Measurements from ENCODE around the gene YPEL5.

Gene YPEL5

DNA sequence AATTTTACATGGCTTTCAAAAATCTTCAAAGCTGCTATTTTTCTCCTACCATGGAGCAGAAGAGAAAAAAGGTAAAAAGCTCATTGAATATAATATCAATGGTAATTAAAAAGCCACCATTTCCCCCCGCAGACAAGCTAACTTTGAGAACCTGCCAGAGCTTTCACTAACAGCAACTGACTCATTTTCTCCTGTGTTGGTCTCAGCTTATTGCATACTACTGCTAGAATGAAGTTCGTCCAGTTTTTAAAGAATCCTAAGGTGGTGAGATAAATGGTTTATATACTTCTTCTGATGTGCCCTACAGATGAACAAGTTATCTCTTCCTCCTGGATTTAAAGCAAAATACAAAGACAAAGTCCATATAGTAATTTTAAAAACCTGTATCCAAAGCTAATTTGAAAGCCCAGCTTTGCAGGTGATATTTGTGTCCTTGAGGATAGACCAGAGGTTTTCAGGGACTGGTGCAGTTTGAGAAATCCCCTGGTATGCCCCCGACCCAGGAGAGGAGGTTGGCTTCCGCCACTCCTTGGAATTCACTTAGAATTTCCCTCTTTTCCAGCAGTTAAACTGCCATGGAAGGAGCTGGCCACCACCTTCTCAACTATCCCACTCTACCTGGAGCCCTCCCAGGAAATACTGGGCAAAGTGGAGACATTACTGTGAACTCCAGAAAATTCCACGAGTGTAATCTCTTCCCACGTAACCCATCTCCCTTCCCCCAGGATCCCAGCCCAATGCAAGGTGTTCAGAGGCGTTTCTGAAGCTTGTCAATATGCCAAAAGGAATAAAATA lies 17.5 kb downstream of the YPEL5 start:
- Histone ChIP-seq H3K36me3 (ENCODE audit: control insufficient read depth in 1 of 2, insufficient read depth in 2 of 2, low read length in 2 of 2) (peaks cover 10 to 11% of the 10 kb centered on the region in 2 donors), H3K27ac (ENCODE audit: low read depth, low read length) (no peak overlapping the region), H3K9me3 (ENCODE audit: control insufficient read depth in 1 of 2, low read length in 2 of 2) (no peaks in the 10 kb centered on the region), H3K4me3 (ENCODE audit: low read depth in 1 of 2, low read length in 2 of 2) (no peak overlapping the region), H3K4me1 (ENCODE audit: control insufficient read depth in 1 of 2, insufficient read depth in 2 of 2, low read length in 2 of 2) (peaks cover 0 to 2% of the 10 kb centered on the region in 2 donors), H3K9ac (ENCODE audit: low read depth in 1 of 2, low read length in 2 of 2) (no peak overlapping the region), H3K27me3 (ENCODE audit: control insufficient read depth in 1 of 2, insufficient read depth in 2 of 2, low read length in 2 of 2) (no peaks in the 10 kb centered on the region)

DNA sequence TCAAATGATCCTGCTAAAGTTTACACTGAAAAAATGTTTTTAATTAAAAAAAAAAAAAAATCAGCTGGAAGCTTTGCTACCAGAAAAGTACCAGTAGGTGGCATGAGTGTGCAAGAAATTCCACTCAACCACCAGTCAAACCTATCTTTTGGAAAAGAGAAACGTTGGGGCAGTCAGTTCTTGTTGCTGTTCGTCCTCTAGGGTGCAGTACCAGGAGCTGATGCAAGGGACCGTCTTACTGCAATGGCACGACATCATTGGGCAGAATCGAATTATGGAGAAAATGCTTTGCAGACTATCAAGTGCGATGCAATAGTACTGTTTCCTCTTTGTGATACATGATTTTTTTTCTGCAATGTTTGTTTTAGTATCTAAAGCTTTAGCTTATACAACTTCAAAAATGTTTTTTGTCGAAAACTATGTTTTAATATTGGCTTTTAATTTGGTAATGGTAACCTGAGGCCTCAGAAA lies 18.3 kb downstream of the YPEL5 start:
- H3K27me3 ChIP-seq (ENCODE audit: control insufficient read depth in 1 of 2, insufficient read depth in 2 of 2, low read length in 2 of 2) = no peaks in the 10 kb centered on the region
- no peaks in the 10 kb centered on the region for H3K9me3 ChIP-seq (ENCODE audit: control insufficient read depth in 1 of 2, low read length in 2 of 2)
- peaks cover 4 to 5% of the 10 kb centered on the region in 2 donors for H3K36me3 ChIP-seq (ENCODE audit: control insufficient read depth in 1 of 2, insufficient read depth in 2 of 2, low read length in 2 of 2)
- no peak overlapping the region for H3K4me3 ChIP-seq (ENCODE audit: low read depth in 1 of 2, low read length in 2 of 2)
- no peak overlapping the region for H3K9ac ChIP-seq (ENCODE audit: low read depth in 1 of 2, low read length in 2 of 2)
- H3K4me1 ChIP-seq (ENCODE audit: control insufficient read depth in 1 of 2, insufficient read depth in 2 of 2, low read length in 2 of 2) = peaks cover 0 to 2% of the 10 kb centered on the region in 2 donors
- H3K27ac ChIP-seq (ENCODE audit: low read depth, low read length) = no peak overlapping the region

DNA sequence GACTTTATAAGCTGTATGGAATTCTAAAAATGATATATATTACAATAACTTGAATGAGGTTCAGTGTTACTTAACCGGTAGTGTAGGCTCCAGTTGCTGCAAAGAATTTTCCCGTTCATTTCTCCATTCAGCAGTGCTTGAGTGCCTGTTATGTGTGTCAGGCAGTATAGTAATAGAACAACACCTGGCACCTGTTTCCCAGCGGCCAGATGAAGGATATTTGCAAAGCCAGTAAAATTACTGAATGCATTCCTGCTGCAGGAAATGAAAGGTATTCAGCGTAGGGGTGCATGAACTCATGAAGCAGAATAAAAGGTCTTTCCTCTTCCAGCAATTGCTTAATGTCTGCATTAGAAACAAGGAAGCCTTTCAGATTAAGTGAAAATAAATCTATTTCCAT lies 18.8 kb downstream of the YPEL5 start:
- no peaks in the 10 kb centered on the region for H3K27me3 ChIP-seq (ENCODE audit: control insufficient read depth in 1 of 2, insufficient read depth in 2 of 2, low read length in 2 of 2)
- H3K9me3 ChIP-seq (ENCODE audit: control insufficient read depth in 1 of 2, low read length in 2 of 2) = no peaks in the 10 kb centered on the region
- H3K4me1 ChIP-seq (ENCODE audit: control insufficient read depth in 1 of 2, insufficient read depth in 2 of 2, low read length in 2 of 2) = peaks cover 0 to 2% of the 10 kb centered on the region in 2 donors
- no peak overlapping the region for H3K27ac ChIP-seq (ENCODE audit: low read depth, low read length)
- H3K36me3 ChIP-seq (ENCODE audit: control insufficient read depth in 1 of 2, insufficient read depth in 2 of 2, low read length in 2 of 2) = no peaks in the 10 kb centered on the region
- H3K4me3 ChIP-seq (ENCODE audit: low read depth in 1 of 2, low read length in 2 of 2) = no peak overlapping the region
- H3K9ac ChIP-seq (ENCODE audit: low read depth in 1 of 2, low read length in 2 of 2) = no peak overlapping the region

DNA sequence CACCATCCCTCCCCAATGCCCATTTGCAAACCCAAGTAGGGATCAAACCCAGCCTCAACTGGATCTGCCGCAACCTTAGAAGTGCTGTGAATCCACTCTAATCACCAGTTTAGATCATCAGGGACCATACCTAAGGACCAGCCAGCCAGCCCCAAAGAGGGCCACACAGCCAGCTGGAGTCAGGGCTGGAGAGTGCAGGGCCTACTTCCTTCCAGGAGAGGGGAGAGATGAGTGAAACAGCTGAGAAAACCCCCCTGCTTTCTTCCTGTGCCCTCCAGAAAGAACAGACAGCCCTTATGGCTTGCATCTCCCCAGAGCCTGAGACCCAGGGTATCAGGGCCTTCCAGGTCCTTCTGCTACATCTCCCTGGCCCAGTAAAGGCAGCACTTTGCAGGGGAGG lies 25.8 kb downstream of the YPEL5 start:
- Histone ChIP-seq H3K9ac (ENCODE audit: low read depth in 1 of 2, low read length in 2 of 2) (no peak overlapping the region), H3K4me1 (ENCODE audit: control insufficient read depth in 1 of 2, insufficient read depth in 2 of 2, low read length in 2 of 2) (no peaks in the 10 kb centered on the region), H3K4me3 (ENCODE audit: low read depth in 1 of 2, low read length in 2 of 2) (no peak overlapping the region), H3K27me3 (ENCODE audit: control insufficient read depth in 1 of 2, insufficient read depth in 2 of 2, low read length in 2 of 2) (no peaks in the 10 kb centered on the region), H3K9me3 (ENCODE audit: control insufficient read depth in 1 of 2, low read length in 2 of 2) (no peaks in the 10 kb centered on the region), H3K27ac (ENCODE audit: low read depth, low read length) (no peak overlapping the region), H3K36me3 (ENCODE audit: control insufficient read depth in 1 of 2, insufficient read depth in 2 of 2, low read length in 2 of 2) (no peaks in the 10 kb centered on the region)

DNA sequence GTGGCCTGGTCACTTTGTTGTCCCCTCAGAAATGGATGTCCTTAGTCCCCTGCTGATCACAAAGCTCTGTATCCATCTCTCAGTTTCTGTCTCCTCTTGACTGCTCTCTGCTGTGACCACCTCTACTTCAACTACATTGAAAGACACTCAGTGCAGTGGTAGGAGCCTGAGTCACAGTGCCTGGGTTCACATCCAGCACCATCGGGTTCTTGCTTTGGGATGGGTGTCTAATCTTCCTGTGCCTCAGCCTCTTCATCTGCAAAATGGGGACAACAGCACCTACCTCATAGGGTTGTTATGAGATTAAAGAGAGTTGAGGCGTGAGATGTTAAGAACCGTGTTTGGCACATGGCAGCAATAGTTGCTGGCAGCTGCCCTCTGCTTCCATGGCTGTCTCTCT lies 30.6 kb downstream of the YPEL5 start:
- Histone ChIP-seq H3K27ac (ENCODE audit: low read depth, low read length) (no peak overlapping the region), H3K9ac (ENCODE audit: low read depth in 1 of 2, low read length in 2 of 2) (no peak overlapping the region), H3K27me3 (ENCODE audit: control insufficient read depth in 1 of 2, insufficient read depth in 2 of 2, low read length in 2 of 2) (peaks cover 0 to 6% of the 10 kb centered on the region in 2 donors), H3K4me1 (ENCODE audit: control insufficient read depth in 1 of 2, insufficient read depth in 2 of 2, low read length in 2 of 2) (no peaks in the 10 kb centered on the region), H3K4me3 (ENCODE audit: low read depth in 1 of 2, low read length in 2 of 2) (no peak overlapping the region), H3K9me3 (ENCODE audit: control insufficient read depth in 1 of 2, low read length in 2 of 2) (no peaks in the 10 kb centered on the region), H3K36me3 (ENCODE audit: control insufficient read depth in 1 of 2, insufficient read depth in 2 of 2, low read length in 2 of 2) (no peaks in the 10 kb centered on the region)

DNA sequence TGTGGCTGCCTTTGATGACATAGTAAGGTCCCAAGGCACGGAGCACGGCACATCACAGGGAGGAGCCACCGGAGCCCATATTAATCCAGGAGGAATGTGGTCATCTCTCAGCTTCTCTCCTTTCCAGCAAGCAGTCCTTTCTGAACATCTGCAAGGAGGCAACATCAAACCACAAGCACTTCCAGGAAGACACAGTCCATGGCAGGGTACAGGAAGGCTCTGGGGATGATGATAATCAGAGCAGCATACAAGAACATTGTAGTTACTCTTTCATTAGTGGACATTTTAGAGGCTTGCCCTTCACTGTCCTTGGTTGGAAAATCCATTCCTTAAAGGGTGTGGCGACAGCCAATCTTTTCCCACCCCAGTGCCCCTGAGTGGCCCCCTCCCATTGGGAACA lies 31.1 kb downstream of the YPEL5 start:
- Histone ChIP-seq H3K27me3 (ENCODE audit: control insufficient read depth in 1 of 2, insufficient read depth in 2 of 2, low read length in 2 of 2) (peaks cover 0 to 6% of the 10 kb centered on the region in 2 donors), H3K36me3 (ENCODE audit: control insufficient read depth in 1 of 2, insufficient read depth in 2 of 2, low read length in 2 of 2) (no peaks in the 10 kb centered on the region), H3K4me3 (ENCODE audit: low read depth in 1 of 2, low read length in 2 of 2) (no peak overlapping the region), H3K9me3 (ENCODE audit: control insufficient read depth in 1 of 2, low read length in 2 of 2) (no peaks in the 10 kb centered on the region), H3K9ac (ENCODE audit: low read depth in 1 of 2, low read length in 2 of 2) (no peak overlapping the region), H3K27ac (ENCODE audit: low read depth, low read length) (no peak overlapping the region), H3K4me1 (ENCODE audit: control insufficient read depth in 1 of 2, insufficient read depth in 2 of 2, low read length in 2 of 2) (no peaks in the 10 kb centered on the region)

GRCh38 chr2:30178618-30179434 lies 32.0 kb downstream of the YPEL5 start:
- no peak overlapping the region for H3K4me3 ChIP-seq (ENCODE audit: low read depth in 1 of 2, low read length in 2 of 2)
- no peak overlapping the region for H3K27ac ChIP-seq (ENCODE audit: low read depth, low read length)
- no peaks in the 10 kb centered on the region for H3K9me3 ChIP-seq (ENCODE audit: control insufficient read depth in 1 of 2, low read length in 2 of 2)

GRCh38 chr2:30179536-30179935 lies 32.7 kb downstream of the YPEL5 start:
- Histone ChIP-seq H3K9me3 (ENCODE audit: control insufficient read depth in 1 of 2, low read length in 2 of 2) (no peaks in the 10 kb centered on the region), H3K9ac (ENCODE audit: low read depth in 1 of 2, low read length in 2 of 2) (no peak overlapping the region), H3K27me3 (ENCODE audit: control insufficient read depth in 1 of 2, insufficient read depth in 2 of 2, low read length in 2 of 2) (peaks cover 0 to 6% of the 10 kb centered on the region in 2 donors), H3K27ac (ENCODE audit: low read depth, low read length) (no peak overlapping the region), H3K36me3 (ENCODE audit: control insufficient read depth in 1 of 2, insufficient read depth in 2 of 2, low read length in 2 of 2) (no peaks in the 10 kb centered on the region), H3K4me1 (ENCODE audit: control insufficient read depth in 1 of 2, insufficient read depth in 2 of 2, low read length in 2 of 2) (no peaks in the 10 kb centered on the region), H3K4me3 (ENCODE audit: low read depth in 1 of 2, low read length in 2 of 2) (no peak overlapping the region)

More at GRCh38 chr2:30178618-30179434, 32.0 kb downstream of the YPEL5 start:
- Histone ChIP-seq H3K36me3 (ENCODE audit: control insufficient read depth in 1 of 2, insufficient read depth in 2 of 2, low read length in 2 of 2) (no peaks in the 10 kb centered on the region), H3K27me3 (ENCODE audit: control insufficient read depth in 1 of 2, insufficient read depth in 2 of 2, low read length in 2 of 2) (peaks cover 0 to 6% of the 10 kb centered on the region in 2 donors), H3K4me1 (ENCODE audit: control insufficient read depth in 1 of 2, insufficient read depth in 2 of 2, low read length in 2 of 2) (no peaks in the 10 kb centered on the region), H3K9ac (ENCODE audit: low read depth in 1 of 2, low read length in 2 of 2) (no peak overlapping the region)

DNA sequence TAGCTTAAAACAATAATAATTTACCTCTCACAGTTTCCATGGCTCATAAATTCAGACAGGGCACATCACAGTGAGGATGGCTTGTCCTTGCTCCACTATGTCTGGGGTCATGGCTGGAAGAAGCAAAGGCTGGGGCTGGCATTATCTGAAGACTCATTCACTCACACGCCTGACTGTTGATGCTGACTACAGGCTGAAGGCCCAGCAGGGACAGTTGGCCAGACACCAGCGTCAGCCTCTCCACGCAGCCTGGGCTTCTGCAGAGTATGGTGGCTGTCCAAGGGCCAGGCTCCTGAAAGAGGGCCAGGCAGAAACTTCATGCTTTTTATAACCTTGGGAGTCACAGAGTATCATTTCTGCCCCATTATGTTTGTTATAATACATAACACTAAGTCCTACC lies 33.4 kb downstream of the YPEL5 start:
- Histone ChIP-seq H3K27me3 (ENCODE audit: control insufficient read depth in 1 of 2, insufficient read depth in 2 of 2, low read length in 2 of 2) (peaks cover 0 to 6% of the 10 kb centered on the region in 2 donors), H3K27ac (ENCODE audit: low read depth, low read length) (no peak overlapping the region), H3K4me1 (ENCODE audit: control insufficient read depth in 1 of 2, insufficient read depth in 2 of 2, low read length in 2 of 2) (no peaks in the 10 kb centered on the region), H3K4me3 (ENCODE audit: low read depth in 1 of 2, low read length in 2 of 2) (no peak overlapping the region), H3K9me3 (ENCODE audit: control insufficient read depth in 1 of 2, low read length in 2 of 2) (no peaks in the 10 kb centered on the region), H3K36me3 (ENCODE audit: control insufficient read depth in 1 of 2, insufficient read depth in 2 of 2, low read length in 2 of 2) (no peaks in the 10 kb centered on the region), H3K9ac (ENCODE audit: low read depth in 1 of 2, low read length in 2 of 2) (no peak overlapping the region)

GRCh38 chr2:30181176-30181575 lies 34.4 kb downstream of the YPEL5 start:
- Histone ChIP-seq H3K4me3 (ENCODE audit: low read depth in 1 of 2, low read length in 2 of 2) (no peak overlapping the region), H3K36me3 (ENCODE audit: control insufficient read depth in 1 of 2, insufficient read depth in 2 of 2, low read length in 2 of 2) (no peaks in the 10 kb centered on the region), H3K9me3 (ENCODE audit: control insufficient read depth in 1 of 2, low read length in 2 of 2) (no peaks in the 10 kb centered on the region), H3K4me1 (ENCODE audit: control insufficient read depth in 1 of 2, insufficient read depth in 2 of 2, low read length in 2 of 2) (no peaks in the 10 kb centered on the region), H3K27me3 (ENCODE audit: control insufficient read depth in 1 of 2, insufficient read depth in 2 of 2, low read length in 2 of 2) (peaks cover 0 to 6% of the 10 kb centered on the region in 2 donors), H3K9ac (ENCODE audit: low read depth in 1 of 2, low read length in 2 of 2) (no peak overlapping the region), H3K27ac (ENCODE audit: low read depth, low read length) (no peak overlapping the region)
